K562 (cell line): Measurements from ENCODE around the gene MGST3. TPM values are rescaled to one million over a fixed set of nuclear protein-coding genes. Genes with fewer than 3 reads are reported as not detected.
A peak's percentile ranks its signal among the peaks of the same experiment; 100 is the strongest.

Experiments
- BHLHE40 ChIP-seq: IDR thresholded peaks from 2 replicates; pipeline ENCODE4 v1.6.1; 2011; ENCODE audit warnings: low read length, improper control_type of control experiment
- CHD4 ChIP-seq: fragments of 200-600 bp; sonication (generic); IDR thresholded peaks from 3 replicates; pipeline ENCODE4 v1.6.1; 2012; ENCODE audit warnings: low read depth, mild to moderate bottlenecking, mixed read lengths, low read length, inconsistent platforms; ENCODE audit not compliant: insufficient read depth, insufficient replicate concordance, poor library complexity, severe bottlenecking
- DPF2 ChIP-seq: fragments of 450-650 bp; IDR thresholded peaks from 2 replicates; pipeline ENCODE4 v1.6.1; 2016
- ETV1 ChIP-seq: fragments of 450-650 bp; conservative IDR thresholded peaks from 2 replicates; pipeline ENCODE4 v1.6.1; 2016; ENCODE audit warnings: missing genetic modification characterization, control low read depth, low read depth, missing compliant biosample characterization
- FOXP1 ChIP-seq: sonication (generic); formaldehyde crosslinking; IDR thresholded peaks from 2 replicates; pipeline ENCODE4 v1.8.0; 2022; ENCODE audit warnings: mild to moderate bottlenecking, missing genetic modification reagents
- KHSRP ChIP-seq: fragments of 450-650 bp; IDR thresholded peaks from 2 replicates; pipeline ENCODE4 v1.6.1; 2017
- MYNN ChIP-seq, 2 experiments: sonication (generic); formaldehyde crosslinking in 1 of 2; IDR thresholded peaks; 2 replicates each; pipeline versions ENCODE4 v1.5.0 to v1.6.1; 2016 to 2020; ENCODE audit warnings: antibody characterized with exemption in 1 of 2, missing genetic modification reagents in 1 of 2
- PHTF2 ChIP-seq: fragments of 250-450 bp; sonication (Bioruptor Pico); IDR thresholded peaks from 2 replicates; pipeline ENCODE4 v1.5.0; 2021; ENCODE audit warnings: mild to moderate bottlenecking
- POLR3A ChIP-seq: IDR thresholded peaks from 2 replicates; pipeline ENCODE4 v1.6.1; 2011; ENCODE audit warnings: borderline replicate concordance, mild to moderate bottlenecking, moderate library complexity; ENCODE audit not compliant: insufficient read length, insufficient read depth; ENCODE audit errors: extremely low read depth
- RNF219 ChIP-seq: fragments of 250-450 bp; sonication (Bioruptor Pico); IDR thresholded peaks from 2 replicates; pipeline ENCODE4 v1.5.0; 2022; ENCODE audit warnings: mild to moderate bottlenecking
- SNRNP70 ChIP-seq: fragments of 200-400 bp; formaldehyde crosslinking; optimal IDR thresholded peaks from 2 replicates; pipeline ENCODE3; 2017; ENCODE audit warnings: low read depth, low read length
- SREBF1 ChIP-seq: fragments of 150-350 bp; IDR thresholded peaks from 2 replicates; pipeline ENCODE4 v1.6.1; 2014; ENCODE audit warnings: antibody characterized with exemption, low read depth, low read length, borderline replicate concordance
- TGIF2 ChIP-seq: sonication (generic); formaldehyde crosslinking; IDR thresholded peaks from 2 replicates; pipeline ENCODE4 v1.8.1; 2022; ENCODE audit warnings: mild to moderate bottlenecking, missing genetic modification reagents, moderate library complexity
- ZKSCAN1 ChIP-seq: fragments of 150-350 bp; IDR thresholded peaks from 2 replicates; pipeline ENCODE4 v1.6.1; 2016; ENCODE audit warnings: low read depth, low read length
- ZKSCAN8 ChIP-seq: fragments of 200-800 bp; sonication (Bioruptor generic); IDR thresholded peaks from 2 replicates; pipeline ENCODE4 v1.6.1; 2016; ENCODE audit warnings: missing genetic modification characterization, missing compliant biosample characterization
- ZNF23 ChIP-seq: fragments of 250-450 bp; sonication (Bioruptor Pico); IDR thresholded peaks from 2 replicates; pipeline ENCODE4 v1.4.0; 2020; ENCODE audit warnings: mild to moderate bottlenecking
- ZNF395 ChIP-seq: fragments of 200-800 bp; sonication (Bioruptor generic); IDR thresholded peaks from 2 replicates; pipeline ENCODE4 v1.6.1; 2017; ENCODE audit warnings: missing genetic modification characterization, missing compliant biosample characterization
- ZNF644 ChIP-seq: fragments of 200-800 bp; sonication (Bioruptor generic); IDR thresholded peaks from 2 replicates; pipeline ENCODE4 v1.6.1; 2016; ENCODE audit warnings: low read depth, missing genetic modification characterization, missing compliant biosample characterization
- ZNF785 ChIP-seq: fragments of 250-450 bp; sonication (Bioruptor Pico); IDR thresholded peaks from 2 replicates; pipeline ENCODE4 v1.4.0; 2020; ENCODE audit warnings: mild to moderate bottlenecking
- polyA plus RNA-seq, 8 experiments: library from polyadenylated mRNA; depleted of rRNA in 4 of 8; stranded (reverse) in 5 of 8; unstranded in 3 of 8; fragments of >200 nt; fragmentation: Nextera tagmentation in 2 of 8; fragmentation: Illumina TruSeq in 1 of 8; extraction: Ambion mirVana in 2 of 8; extraction: Trizol in 1 of 8; gene quantifications; 2 replicates each; pipeline versions ENCODE4 v1.2.1 to v1.2.3, GENCODE V29; 2011 to 2014; ENCODE audit warnings: inconsistent platforms in 1 of 8, missing spikeins in 1 of 8
- total RNA-seq, 7 experiments: library from RNA; depleted of rRNA in 6 of 7; stranded (reverse); fragments of >200 nt in 6 of 7; fragmentation: Illumina TruSeq in 2 of 7; extraction: Trizol in 2 of 7; gene quantifications; 2 replicates each; pipeline versions ENCODE4 v1.2.1 to v1.2.3, GENCODE V29; 2011 to 2021; ENCODE audit warnings: low replicate concordance in 1 of 7
- TF ChIP-seq, protein P1 (sequence below): fragments of 250-450 bp; sonication (Bioruptor Pico); IDR thresholded peaks from 2 replicates; pipeline ENCODE4 v1.8.0; 2021; ENCODE audit warnings: moderate library complexity, mild to moderate bottlenecking, inconsistent platforms
- TF ChIP-seq, protein P2 (sequence below): fragments of 250-450 bp; sonication (Bioruptor Pico); IDR thresholded peaks from 2 replicates; pipeline ENCODE4 v1.8.0; 2022; ENCODE audit warnings: moderate library complexity, mild to moderate bottlenecking, inconsistent platforms

MGST3 gene
- total and polyA plus RNA-seq, 9 of the 15 experiments (the other 6 are each of a cell fraction or from before 2014, with no cell fraction given): 70.7 to 287 (median 105) TPM

- TF ChIP-seq BHLHE40 (no peak), ZNF23 (CRISPR knock-in tag) (no peak), PHTF2 (CRISPR knock-in tag) (no peak), RNF219 (CRISPR knock-in tag) (no peak), ZKSCAN1 (no peak), FOXP1 (CRISPR knock-in tag) (no peak), DPF2 (no peak), ETV1 (peak; percentile 86), KHSRP (no peak), CHD4 (no peak), POLR3A (no peak), ZNF395 (CRISPR knock-in tag) (no peak), SNRNP70 (no peak), ZKSCAN8 (CRISPR knock-in tag) (no peak), ZNF785 (CRISPR knock-in tag) (no peak), MYNN (IDR thresholded peaks at IDR 0.05) (peak; percentile 34; the same call in 1 of the 2 replicates), MYNN (CRISPR knock-in tag; IDR thresholded peaks at IDR 0.05) (no peak), ZNF644 (tag) (no peak), TGIF2 (CRISPR knock-in tag) (no peak), SREBF1 (no peak)
- TF ChIP-seq, protein P1, sequence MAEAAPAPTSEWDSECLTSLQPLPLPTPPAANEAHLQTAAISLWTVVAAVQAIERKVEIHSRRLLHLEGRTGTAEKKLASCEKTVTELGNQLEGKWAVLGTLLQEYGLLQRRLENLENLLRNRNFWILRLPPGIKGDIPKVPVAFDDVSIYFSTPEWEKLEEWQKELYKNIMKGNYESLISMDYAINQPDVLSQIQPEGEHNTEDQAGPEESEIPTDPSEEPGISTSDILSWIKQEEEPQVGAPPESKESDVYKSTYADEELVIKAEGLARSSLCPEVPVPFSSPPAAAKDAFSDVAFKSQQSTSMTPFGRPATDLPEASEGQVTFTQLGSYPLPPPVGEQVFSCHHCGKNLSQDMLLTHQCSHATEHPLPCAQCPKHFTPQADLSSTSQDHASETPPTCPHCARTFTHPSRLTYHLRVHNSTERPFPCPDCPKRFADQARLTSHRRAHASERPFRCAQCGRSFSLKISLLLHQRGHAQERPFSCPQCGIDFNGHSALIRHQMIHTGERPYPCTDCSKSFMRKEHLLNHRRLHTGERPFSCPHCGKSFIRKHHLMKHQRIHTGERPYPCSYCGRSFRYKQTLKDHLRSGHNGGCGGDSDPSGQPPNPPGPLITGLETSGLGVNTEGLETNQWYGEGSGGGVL (CRISPR knock-in tag): no peak
- TF ChIP-seq, protein P2, sequence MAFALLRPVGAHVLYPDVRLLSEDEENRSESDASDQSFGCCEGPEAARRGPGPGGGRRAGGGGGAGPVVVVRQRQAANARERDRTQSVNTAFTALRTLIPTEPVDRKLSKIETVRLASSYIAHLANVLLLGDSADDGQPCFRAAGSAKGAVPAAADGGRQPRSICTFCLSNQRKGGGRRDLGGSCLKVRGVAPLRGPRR (CRISPR knock-in tag): no peak
These were observed 67.1 kb downstream of the MGST3 start, which contains the start of gene ALDH9A1 (continued) for GRCh38 chr1:165697881-165698760.
